SU-DHL-6 (cell line): ENCODE results near the gene NUMA1.

Experiments used
- CTCF ChIP-seq: fragments of 200-600 bp; sonication (generic); IDR thresholded peaks from one replicate; pipeline ENCODE4 v1.5.1; 2017; ENCODE audit warnings: antibody characterized with exemption, mild to moderate bottlenecking, low read length, moderate library complexity; ENCODE audit not compliant: insufficient read depth, poor library complexity, severe bottlenecking
- EZH2phosphoT487 ChIP-seq: fragments of 200-600 bp; sonication (generic), shearing (Covaris generic); conservative IDR thresholded peaks from 2 replicates; pipeline ENCODE4 v1.6.1; 2018; ENCODE audit warnings: mild to moderate bottlenecking, antibody characterized with exemption, low read length, moderate library complexity, mixed read lengths

- TF ChIP-seq CTCF (no peak), EZH2phosphoT487 (no peak)
Observed at GRCh38 chr11:72084965-72085364, 4.6 kb upstream of the NUMA1 start.
